HG03060 (cell line): ENCODE results near the gene KDM5A.
"Not testable (repeated sequence)": the region's sequence is repeated elsewhere in the genome, so short reads cannot be mapped to it uniquely, and the experiment has no call there.

Experiments
- ATAC-seq: cut with Tn5 transposase; IDR thresholded peaks from one replicate; pipeline ENCODE4 v1.9.1; 2021; ENCODE audit warnings: low read depth, moderate number of reproducible peaks; ENCODE audit not compliant: unreplicated experiment

KDM5A gene

GRCh38 chr12:334125-334524 is 55.0 kb downstream of the KDM5A start:
- ATAC-seq, result no peak

DNA sequence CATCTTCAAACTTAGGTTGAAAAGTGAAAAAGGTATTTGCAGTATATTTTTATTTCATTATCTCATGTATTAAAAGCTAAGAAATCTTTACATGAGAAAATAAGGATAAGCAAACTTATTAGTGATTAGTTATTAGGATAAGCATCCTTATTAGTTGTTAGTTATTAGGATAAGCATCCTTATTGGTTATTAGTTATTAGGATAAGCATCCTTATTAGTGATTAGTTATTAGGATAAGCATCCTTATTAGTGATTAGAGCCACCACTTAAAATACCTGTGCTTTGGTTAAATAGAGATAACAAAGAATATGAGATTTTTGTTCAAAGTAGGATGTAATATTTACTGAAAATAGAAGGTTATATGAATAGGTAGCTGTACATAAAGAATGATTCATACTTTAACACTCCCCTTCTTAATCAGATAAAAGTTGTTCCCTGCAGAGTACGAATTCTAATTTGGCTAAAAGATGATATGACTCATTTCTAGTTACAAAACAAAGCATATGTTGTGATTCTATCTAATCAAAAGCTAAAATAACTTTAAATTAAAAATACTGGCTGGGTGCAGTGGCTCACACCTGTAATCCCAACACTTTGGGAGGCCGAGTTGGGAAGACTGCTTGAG is 56.4 kb downstream of the KDM5A start:
- no peak for ATAC-seq

GRCh38 chr12:331287-331686 is 57.8 kb downstream of the KDM5A start:
- ATAC-seq, result no peak

DNA sequence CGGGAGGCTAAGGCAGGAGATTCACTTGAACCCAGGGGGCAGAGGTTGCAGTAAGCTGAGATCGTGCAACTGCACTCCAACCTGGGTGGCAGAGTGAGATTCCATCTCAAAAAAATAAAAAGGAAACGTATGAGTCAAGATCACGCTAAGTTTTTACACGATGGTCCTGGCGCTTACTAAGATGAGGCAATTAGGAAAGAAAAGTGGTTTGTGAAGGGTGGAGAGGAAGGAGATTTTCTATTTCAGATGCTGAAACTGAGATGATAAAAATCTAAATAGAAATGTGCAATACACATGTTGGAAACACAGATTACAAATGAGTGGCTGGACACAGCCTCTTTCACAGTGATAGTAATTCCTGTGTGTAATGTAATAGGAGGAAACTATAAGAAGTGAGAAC is 63.2 kb downstream of the KDM5A start:
- no peak for ATAC-seq

DNA sequence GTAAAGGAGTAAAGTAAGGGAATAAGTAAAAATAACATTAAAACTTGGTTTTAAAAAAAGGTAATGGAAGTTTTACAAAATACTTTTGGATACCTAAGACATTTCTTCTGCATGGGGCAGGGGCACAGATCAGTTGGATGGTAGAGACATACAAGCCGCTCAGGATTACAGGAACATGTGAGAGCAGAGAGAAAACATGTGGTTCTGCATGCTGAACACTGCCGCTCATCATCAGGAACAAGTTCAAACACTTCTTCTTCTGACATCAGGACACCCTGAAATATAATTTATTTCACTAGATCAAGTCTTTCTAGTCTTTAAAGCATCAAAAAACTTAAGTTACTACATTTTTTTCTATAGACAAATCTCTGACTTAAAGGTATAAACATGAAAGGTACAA is 65.6 kb downstream of the KDM5A start:
- no peak for ATAC-seq

DNA sequence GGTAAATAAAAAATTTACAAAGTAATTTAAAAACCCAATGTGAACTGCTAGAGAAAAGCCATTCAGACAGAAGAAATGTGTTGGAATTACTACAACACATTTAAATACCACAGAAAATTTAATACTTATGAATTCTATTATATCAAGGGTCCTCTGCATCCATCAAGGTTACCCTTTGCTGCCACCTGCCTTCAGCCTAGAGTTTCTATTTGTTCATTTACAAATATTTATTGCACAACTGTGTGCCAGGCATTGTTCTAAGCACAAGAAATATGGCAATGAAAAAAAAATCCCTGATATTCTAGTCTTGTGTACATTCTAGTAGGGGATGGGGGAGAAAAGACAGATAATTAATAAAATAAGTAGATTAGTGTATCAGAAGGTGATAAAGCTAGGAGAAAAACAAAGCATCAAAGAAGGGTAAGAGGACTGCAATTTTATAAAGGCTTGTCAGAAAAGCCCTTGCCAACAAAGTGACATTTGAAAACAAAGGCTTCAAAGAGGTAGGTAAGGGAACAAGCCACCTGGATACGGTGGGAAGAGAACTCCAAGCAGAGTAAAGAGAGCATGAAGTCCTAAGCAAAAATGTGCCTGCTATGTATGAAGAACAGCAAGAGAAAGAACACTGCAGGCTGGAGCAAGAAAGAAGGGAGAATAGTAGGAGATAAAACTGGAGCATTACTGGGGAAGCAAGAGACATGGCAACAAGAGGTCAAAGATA is 67.4 kb downstream of the KDM5A start:
- no peak for ATAC-seq

DNA sequence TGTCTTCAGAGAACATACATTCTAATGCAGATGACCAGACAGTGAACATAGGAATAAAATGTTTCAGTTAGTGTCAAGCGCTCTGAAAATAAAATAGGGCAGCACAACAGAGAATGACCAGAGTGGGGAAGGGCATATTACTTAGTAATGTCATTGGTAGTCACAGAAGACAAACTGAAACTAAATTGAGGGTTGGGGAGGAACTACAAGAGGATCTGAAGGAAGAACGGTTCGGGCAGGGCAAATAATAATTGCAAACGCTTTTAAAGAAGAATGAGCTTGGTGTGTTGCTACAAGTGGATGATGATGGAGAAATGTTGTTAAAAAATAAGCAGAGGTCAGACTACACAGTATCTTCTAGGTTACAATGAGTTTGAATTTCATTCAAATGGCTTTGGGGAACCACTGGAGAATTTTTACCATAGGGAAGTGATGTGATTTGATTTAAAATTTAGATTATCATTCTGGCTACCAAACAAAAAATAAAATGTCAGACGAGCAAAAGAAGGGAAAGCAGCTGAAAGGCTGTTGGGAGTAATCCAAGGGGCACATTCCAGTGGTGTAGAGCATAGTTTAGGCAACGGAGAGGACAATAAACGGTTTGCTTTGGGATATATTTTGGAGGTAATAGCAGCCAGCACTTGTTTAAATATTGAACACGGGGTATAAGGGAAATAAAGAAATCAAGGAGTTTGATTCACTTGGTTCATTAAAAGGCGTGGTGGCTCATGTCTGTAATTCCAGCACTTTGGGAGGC is 70.2 kb downstream of the KDM5A start:
- no peak for ATAC-seq

- ATAC-seq, result no peak
Observed at GRCh38 chr12:308511-308910, 80.6 kb downstream of the KDM5A start.

- no peak for ATAC-seq
Observed at GRCh38 chr12:307406-307805, 81.7 kb downstream of the KDM5A start.

DNA sequence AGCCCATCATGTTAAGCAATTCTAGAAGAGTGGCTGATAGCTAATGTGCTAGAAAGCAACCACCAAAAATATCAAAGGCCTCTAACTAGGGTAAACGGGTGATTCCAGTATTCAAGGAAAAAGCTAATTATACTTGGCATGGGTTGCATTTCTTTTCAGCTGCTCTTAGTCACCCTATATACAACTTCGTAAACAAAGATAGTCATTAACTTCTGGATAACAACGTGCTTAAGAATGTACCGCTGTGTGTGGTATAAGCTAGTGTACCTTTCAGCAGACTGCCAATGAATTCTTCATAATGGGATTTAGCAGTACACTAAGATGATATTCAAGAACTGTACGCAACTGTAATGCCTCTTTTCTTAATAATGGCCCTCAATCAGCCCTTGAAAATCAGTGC is 84.3 kb downstream of the KDM5A start:
- no peak for ATAC-seq

GRCh38 chr12:302766-303165 is 86.4 kb downstream of the KDM5A start:
- ATAC-seq, result not testable (repeated sequence)

DNA sequence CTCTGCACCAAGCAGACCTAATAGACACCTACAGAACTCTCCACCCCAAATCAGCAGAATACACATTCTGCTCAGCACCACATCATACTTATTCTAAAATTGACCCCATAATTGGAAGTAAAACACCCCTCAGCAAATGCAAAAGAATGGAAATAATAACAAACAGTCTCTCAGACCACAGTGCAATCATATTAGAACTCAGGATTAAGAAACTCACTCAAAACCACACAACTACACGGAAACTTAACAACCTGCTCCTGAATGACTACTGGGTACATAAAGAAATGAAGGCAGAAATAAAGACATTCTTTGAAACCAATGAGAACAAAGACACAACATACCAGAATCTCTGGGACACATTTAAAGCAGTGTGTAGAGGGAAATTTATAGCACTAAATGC is 89.0 kb downstream of the KDM5A start:
- ATAC-seq, result not testable (repeated sequence)

- ATAC-seq, result not testable (repeated sequence)
Observed at GRCh38 chr12:299511-299910, 89.6 kb downstream of the KDM5A start.

DNA sequence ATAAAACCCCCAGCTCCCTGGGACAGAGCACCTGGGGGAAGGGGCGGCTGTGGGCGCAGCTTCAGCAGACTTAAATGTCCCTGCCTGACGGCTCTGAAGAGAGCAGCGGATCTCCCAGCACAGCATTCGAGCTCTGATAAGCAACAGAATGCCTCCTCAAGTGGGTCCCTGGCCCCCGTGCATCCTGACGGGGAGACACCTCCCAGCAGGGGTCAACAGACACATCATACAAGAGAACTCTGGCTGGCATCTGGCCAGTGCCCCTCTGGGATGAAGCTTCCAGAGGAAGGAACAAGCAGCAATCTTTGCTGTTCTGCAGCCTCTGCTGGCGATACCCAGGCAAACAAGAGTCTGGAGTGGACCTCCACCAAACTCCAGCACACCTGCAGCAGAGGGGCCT is 91.1 kb downstream of the KDM5A start:
- ATAC-seq, result not testable (repeated sequence)

DNA sequence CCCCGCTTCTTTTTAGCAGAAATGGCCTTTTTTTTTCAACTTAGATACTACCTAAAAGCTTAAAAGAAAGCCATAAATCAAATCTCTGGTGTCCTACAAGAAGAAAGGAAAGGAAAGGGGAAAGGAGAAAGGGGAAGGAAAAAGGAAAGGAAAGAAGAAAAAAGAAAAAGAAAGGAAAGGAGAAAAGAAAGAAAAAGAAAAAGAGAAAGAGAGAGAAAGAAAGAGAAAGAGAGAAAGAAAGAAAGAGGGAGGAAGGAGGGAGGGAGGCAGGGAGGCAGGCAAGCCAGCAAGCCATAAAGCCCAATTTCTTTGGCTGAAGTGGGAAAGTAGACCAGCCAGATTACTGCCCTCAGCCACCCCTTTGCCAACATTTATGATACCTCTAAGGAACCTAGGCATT is 94.0 kb downstream of the KDM5A start:
- ATAC-seq, result no peak

DNA sequence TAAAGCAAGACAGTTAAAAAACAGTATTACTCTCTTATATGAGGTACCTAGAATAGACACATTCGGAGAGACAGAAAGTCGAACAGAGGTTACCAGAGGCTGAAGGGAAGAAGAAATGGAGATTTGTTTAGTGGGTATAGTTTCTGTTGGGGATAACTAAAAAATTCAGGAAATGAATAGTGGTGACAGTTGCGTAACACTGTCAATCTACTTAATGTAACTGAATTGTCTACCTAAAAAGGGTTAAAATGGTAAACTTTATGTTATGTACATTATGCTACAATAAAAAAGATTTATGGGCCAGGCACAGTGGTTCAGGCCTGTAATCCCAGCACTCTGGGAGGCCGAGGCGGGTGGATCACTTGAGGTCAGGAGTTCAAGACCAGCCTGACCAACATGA is 95.9 kb downstream of the KDM5A start:
- no peak for ATAC-seq

- no peak for ATAC-seq
Observed at GRCh38 chr12:292186-292585, 96.9 kb downstream of the KDM5A start.

DNA sequence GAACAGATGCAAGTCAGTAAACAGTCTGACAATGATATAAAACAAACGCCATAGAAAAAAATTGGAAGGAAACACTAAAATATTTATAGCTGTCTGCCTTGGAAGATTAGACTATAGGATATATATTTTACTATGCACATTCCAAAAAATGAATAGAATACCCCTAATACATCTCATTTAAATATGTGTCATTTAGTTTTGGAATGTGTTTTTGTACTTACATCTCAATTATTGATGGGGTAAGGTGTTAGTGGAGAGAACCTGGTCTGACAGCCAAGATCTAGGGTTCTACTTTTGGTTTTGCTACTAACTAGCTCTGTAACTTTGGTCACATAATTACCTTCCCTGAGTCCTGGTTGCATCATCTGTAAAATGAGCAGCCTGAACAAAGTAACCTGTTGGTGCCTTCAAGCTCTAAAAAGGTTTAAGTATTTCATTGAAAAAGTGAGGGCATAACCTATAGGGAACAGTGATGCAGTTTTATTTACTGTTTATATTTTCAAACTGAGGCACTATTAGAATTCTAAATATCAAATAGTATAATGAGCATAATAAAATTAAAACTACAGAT is 97.9 kb downstream of the KDM5A start:
- no peak for ATAC-seq

DNA sequence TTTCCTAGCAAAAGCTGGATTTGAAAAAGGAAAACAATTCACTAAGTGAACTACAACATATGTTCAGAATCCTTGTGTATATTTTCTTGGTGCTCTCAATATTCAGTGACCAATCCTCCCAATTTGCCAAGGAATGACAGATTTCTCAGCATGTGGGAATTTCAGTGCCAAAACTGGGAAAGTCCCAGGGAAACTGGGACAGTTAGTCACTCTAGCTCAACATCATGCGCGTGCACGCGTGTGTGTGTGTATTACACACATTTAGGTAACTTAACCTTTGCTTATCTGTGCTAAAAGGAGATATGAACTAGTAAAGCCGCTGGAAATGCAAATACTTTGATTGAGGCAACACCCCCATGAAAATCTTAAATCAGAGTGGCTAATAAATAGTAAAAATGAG is 100.4 kb downstream of the KDM5A start:
- ATAC-seq, result no peak

DNA sequence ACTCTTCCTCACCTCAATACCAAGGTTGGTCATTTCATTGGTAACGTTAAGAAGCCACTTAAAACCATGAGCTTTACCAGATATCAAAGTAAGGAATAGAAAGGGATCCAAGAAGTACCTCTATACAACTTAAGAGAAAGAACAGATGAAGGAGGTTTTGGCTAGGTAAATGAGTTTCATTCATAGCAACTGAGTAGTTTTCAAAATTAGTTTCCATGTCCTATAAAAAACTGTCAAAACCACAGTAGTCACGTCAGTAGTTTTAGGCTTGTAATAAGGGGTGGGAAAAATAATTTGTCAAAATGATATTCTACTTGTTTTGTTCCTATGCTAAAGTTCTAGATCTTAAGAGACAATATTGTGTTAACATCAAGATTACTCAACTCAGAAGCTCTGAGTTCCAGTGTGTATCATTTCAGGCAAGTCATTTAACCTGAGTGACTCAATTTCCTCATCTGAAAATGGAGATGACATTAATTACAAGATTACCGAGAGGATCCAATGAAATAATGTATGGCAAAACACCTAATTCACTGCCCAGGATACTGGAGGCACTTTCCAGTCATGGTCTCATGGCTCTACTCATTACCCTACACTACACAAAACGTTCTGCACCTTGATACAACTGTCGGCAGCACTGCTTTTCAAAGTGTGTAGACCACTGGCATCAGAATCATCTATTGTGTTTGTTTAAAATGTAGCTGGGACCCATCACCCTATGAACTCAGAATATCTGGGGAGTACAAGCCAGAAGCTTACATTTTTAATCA is 102.4 kb downstream of the KDM5A start:
- ATAC-seq, result no peak

DNA sequence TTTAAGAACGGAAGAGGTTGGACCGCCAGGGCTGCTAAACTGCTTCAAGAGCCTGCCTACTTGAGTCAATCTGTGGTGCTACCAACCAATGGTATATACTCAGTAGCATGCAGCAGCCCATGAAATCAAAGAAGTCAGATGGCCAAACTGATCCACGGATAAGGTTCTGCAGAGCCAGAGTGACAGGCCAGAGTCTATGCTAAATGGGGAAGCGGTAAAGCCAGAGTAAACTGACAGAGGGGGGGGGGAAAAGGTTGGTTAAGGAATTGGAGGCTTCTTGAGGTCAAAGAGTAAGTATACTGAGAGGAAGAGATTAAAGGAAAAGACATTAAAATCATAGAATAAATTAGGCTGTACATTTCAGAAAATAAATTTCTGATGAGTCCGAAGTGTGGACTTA is 111.1 kb downstream of the KDM5A start:
- ATAC-seq, result no peak
